Muscle layer of colon (tissue), 2 donors: ENCODE results near the gene PAK1IP1.
A peak's percentile ranks its signal among the peaks of the same experiment; 100 is the strongest.
"Not testable (repeated sequence)": the region's sequence is repeated elsewhere in the genome, so short reads cannot be mapped to it uniquely, and the experiment has no call there.

ENCODE experiments used
- H3K27ac ChIP-seq: one replicate; pipeline ENCODE4 v1.7.0; 2013; ENCODE audit warnings: low read depth, mild to moderate bottlenecking, low read length, moderate library complexity
- H3K27me3 ChIP-seq, 2 donors: one replicate each; pipeline ENCODE4 v1.7.0; 2013; ENCODE audit warnings: low read length in 2 of 2, mild to moderate bottlenecking in 2 of 2; ENCODE audit not compliant: insufficient read depth in 2 of 2, control insufficient read depth in 1 of 2
- H3K36me3 ChIP-seq: one replicate; pipeline ENCODE4 v1.7.0; 2013; ENCODE audit warnings: mild to moderate bottlenecking, low read length; ENCODE audit not compliant: insufficient read depth
- H3K4me1 ChIP-seq: one replicate; pipeline ENCODE4 v1.7.0; 2013; ENCODE audit warnings: mild to moderate bottlenecking, low read length; ENCODE audit not compliant: insufficient read depth
- H3K4me3 ChIP-seq, 2 donors: one replicate each; pipeline ENCODE4 v1.7.0; 2013; ENCODE audit warnings: low read length in 2 of 2, low read depth in 1 of 2, mild to moderate bottlenecking in 1 of 2, moderate library complexity in 1 of 2
- H3K9ac ChIP-seq: one replicate; pipeline ENCODE4 v1.7.0; 2013; ENCODE audit warnings: low read length
- H3K9me3 ChIP-seq: one replicate; pipeline ENCODE4 v1.7.0; 2013; ENCODE audit warnings: mild to moderate bottlenecking, low read length
- donor health status: abdominal sarcoma.
- donor health status: Adenocarcinoma of cecum.

PAK1IP1 gene

GRCh38 chr6:10713962-10714361 lies 19.2 kb downstream of the PAK1IP1 start:
- no peak overlapping the region for H3K27ac ChIP-seq
- no peaks in the 10 kb centered on the region for H3K27me3 ChIP-seq
- no peaks in the 10 kb centered on the region for H3K4me1 ChIP-seq
- no peak overlapping the region for H3K9ac ChIP-seq
- no peak overlapping the region for H3K4me3 ChIP-seq
- H3K9me3 ChIP-seq, result no peaks in the 10 kb centered on the region
- H3K36me3 ChIP-seq, result peaks cover 10% of the 10 kb centered on the region

GRCh38 chr6:10719296-10719963 lies 24.7 kb downstream of the PAK1IP1 start:
- H3K36me3 ChIP-seq, result no peaks in the 10 kb centered on the region
- no peaks in the 10 kb centered on the region for H3K9me3 ChIP-seq
- H3K4me3 ChIP-seq, result peak overlapping the region in 1 of 2 donors; percentile 45
- H3K9ac ChIP-seq, result no peak overlapping the region
- H3K27me3 ChIP-seq, result no peaks in the 10 kb centered on the region
- H3K4me1 ChIP-seq, result peaks cover 18% of the 10 kb centered on the region
- no peak overlapping the region for H3K27ac ChIP-seq

DNA sequence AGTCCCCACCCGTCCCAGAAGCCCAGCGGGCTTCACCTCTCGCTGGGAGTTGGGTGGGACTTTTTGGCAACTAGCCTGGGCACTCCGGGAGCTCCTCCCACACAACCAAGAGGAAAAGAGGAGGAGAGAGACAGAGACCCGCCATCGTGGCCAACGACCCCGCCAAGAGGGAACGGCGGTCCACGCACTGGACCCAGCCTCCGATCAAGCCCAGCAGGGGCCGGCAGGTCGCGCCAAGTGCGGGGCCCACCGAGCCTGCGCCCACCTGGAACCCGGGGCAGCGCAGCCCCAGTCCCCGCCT lies 25.1 kb downstream of the PAK1IP1 start:
- H3K4me1 ChIP-seq, result peaks cover 23% of the 10 kb centered on the region
- H3K9ac ChIP-seq, result no peak overlapping the region
- H3K36me3 ChIP-seq, result no peaks in the 10 kb centered on the region
- H3K27me3 ChIP-seq, result no peaks in the 10 kb centered on the region
- peak overlapping the region; percentile 45 to 49 for H3K4me3 ChIP-seq
- H3K27ac ChIP-seq, result peak overlapping the region; percentile 71
- H3K9me3 ChIP-seq, result no peaks in the 10 kb centered on the region

DNA sequence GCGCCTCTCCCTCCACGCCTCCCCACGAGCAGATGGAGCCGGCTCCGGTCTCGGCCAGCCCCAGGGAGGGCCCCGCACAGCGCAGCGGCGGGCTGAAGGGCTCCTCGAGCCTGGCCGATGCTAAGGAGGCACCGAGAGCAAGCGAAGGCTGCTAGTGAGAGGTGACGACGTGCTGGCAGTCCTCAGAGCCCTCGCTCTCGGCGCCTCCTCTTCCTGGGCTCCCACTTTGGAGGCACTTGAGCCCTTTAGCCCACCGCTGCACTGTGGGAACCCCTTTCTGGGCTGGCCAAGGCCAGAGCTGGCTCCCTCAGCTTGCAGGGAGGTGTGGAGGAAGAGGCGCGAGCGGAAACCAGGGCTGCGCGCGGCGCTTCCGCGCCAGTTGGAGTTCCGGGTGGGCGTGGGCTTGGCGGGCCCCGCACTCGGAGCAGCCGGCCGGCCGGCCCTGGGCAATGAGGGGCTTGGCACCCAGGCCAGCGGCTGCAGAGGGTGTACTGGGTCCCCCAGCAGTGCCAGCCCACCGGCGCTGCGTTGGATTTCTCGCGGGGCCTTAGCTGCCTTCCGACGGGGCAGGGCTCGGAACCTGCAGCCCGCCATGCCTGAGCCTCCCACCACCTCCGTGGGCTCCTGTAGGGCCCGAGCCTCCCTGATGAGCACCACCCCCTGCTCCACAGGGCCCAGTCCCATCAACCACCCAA lies 25.6 kb downstream of the PAK1IP1 start:
- H3K27me3 ChIP-seq, result no peaks in the 10 kb centered on the region
- H3K9me3 ChIP-seq, result no peaks in the 10 kb centered on the region
- H3K36me3 ChIP-seq, result no peaks in the 10 kb centered on the region
- peak overlapping the region; percentile 71 for H3K27ac ChIP-seq
- peak overlapping the region; percentile 45 to 49 for H3K4me3 ChIP-seq
- H3K4me1 ChIP-seq, result peaks cover 28% of the 10 kb centered on the region
- no peak overlapping the region for H3K9ac ChIP-seq

DNA sequence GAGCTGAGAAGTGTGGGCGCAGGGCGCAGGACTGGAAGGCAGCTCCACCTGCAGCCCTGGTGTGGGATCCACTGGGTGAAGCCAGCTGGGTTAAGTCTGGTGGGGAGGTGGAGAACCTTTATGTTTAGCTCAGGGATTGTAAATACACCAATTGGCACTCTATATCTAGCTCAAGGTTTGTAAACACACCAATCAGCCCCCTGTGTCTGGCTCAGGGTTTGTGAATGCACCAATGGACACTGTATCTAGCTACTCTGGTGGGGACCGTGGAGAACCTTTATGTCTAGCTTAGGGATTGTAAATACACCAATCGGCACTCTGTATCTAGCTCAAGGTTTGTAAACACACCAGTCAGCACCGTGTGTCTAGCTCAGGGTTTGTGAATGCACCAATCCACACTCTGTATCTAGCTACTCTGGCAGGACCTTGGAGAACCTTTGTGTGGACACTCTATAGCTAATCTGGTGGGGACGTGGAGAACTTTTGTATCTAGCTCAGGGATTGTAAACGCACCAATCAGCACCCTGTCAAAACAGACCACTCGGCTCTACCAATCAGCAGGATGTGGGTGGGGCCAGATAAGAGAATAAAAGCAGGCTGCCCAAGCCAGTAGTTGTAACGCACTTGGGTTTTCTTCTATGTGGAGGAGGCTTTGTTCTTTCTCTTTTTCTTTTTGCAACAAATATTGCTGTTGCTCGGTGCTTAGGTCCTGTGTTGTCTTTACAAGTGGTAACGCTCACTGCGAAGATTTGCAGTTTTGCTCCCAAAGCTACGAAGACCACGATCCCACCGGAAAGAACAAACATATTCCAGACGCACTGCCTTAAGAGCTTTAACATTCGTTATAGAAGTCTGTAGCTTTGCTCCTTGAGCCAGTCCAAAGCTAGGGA lies 26.4 kb downstream of the PAK1IP1 start:
- not testable (repeated sequence) for H3K27me3 ChIP-seq, H3K9me3 ChIP-seq, H3K36me3 ChIP-seq, H3K9ac ChIP-seq
- Histone ChIP-seq H3K4me3 (peak overlapping the region; percentile 45 to 49), H3K4me1 (peaks cover 31% of the 10 kb centered on the region), H3K27ac (peak overlapping the region; percentile 71)

DNA sequence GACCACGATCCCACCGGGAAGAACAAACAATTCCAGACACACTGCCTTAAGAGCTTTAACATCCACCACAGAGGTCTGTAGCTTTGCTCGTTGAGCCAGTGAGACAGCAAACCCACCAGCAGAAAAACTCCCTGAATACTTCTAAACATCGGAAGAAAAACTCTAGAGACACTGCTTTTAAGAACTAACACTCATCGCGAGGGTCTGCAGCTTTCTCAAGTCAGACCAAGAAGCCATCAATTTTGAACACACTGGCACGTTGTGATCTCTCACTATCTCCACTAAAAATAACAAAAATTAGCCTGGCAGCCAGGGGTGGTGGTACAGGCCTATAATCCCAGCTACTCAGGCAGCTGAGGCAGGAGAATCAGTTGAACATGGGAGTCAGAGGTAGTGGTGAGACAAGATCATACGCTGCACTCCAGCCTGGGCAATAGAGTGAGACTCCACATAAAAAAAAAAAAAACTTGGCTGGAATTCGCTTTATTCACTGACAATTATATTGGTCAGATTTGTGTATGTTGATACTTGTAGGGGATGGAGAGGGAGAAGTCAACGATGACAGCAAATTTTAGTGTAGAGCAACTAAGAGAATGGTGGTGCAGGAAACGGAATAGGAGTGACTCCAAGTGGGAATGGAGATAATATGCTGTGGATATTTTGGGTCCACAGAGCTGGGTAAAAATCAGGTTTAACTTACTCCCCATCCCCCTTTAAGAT lies 27.2 kb downstream of the PAK1IP1 start:
- Histone ChIP-seq H3K27ac (peak overlapping the region; percentile 92), H3K36me3 (peaks cover 10% of the 10 kb centered on the region), H3K4me1 (peaks cover 31% of the 10 kb centered on the region), H3K9ac (peak overlapping the region; percentile 73), H3K9me3 (no peaks in the 10 kb centered on the region), H3K4me3 (peak overlapping the region; percentile 77 to 93), H3K27me3 (no peaks in the 10 kb centered on the region)

GRCh38 chr6:10722570-10722819 lies 27.7 kb downstream of the PAK1IP1 start:
- peak overlapping the region; percentile 73 for H3K9ac ChIP-seq
- no peaks in the 10 kb centered on the region for H3K9me3 ChIP-seq
- H3K4me3 ChIP-seq, result peak overlapping the region; percentile 77 to 93
- no peaks in the 10 kb centered on the region for H3K27me3 ChIP-seq
- peak overlapping the region; percentile 92 for H3K27ac ChIP-seq
- H3K4me1 ChIP-seq, result peaks cover 31% of the 10 kb centered on the region
- H3K36me3 ChIP-seq, result peaks cover 10% of the 10 kb centered on the region

DNA sequence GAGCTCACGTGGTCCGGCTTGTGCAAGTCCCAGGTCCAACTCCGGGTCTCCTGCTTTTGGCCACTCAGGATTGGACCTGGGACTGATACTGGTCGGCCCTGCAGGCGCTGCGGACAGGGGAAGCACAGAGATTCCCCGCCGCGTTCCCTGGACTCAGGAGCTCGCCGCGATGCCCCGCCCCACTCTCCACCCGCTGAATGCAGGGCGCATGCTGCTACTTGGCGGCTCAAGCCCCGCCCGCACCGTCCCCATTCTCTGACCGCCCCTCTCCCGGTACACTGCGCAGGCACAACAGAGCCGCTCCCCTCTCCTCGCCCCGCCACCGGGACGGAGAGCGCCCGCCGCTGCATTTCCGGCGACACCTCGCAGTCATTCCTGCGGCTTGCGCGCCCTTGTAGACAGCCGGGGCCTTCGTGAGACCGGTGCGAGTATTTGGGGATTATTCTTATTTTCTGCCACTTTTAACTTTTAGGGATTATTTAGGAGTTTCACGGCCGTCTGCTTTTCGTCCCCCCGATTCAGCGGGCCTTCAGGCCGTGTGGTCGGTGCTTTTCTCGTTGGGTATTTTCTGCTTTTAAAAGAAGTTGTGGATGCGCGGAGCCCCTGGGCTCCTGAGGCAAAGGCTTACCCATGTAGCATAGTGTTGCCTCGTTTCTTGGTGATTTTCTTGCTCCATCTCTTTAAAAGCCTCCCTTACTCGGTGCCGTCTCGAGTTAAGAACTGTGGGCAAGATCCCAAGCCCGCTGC lies 28.2 kb downstream of the PAK1IP1 start, which contains the start of gene TMEM14C:
Gene TMEM14C, plus strand, starts transcription at position 251 of the 747 bp plus-strand sequence. CDS start 1,544 bp downstream, outside the sequence.
- peaks cover 31% of the 10 kb centered on the region for H3K4me1 ChIP-seq
- peak within 1 kb of the TSS; percentile 73 for H3K9ac ChIP-seq
- H3K27me3 ChIP-seq, result no peaks in the 10 kb centered on the region
- H3K4me3 ChIP-seq, result peak within 1 kb of the TSS; percentile 77 to 93
- H3K27ac ChIP-seq, result peak within 1 kb of the TSS; percentile 92
- H3K36me3 ChIP-seq, result peaks cover 13% of the 10 kb centered on the region
- no peaks in the 10 kb centered on the region for H3K9me3 ChIP-seq

- Histone ChIP-seq H3K9ac (peak overlapping the region; percentile 60), H3K4me1 (peaks cover 31% of the 10 kb centered on the region), H3K9me3 (no peaks in the 10 kb centered on the region), H3K27ac (peak overlapping the region; percentile 92), H3K4me3 (peak overlapping the region; percentile 77 to 93), H3K36me3 (peaks cover 16% of the 10 kb centered on the region), H3K27me3 (no peaks in the 10 kb centered on the region)
These were observed 28.8 kb downstream of the PAK1IP1 start for GRCh38 chr6:10723567-10723881.

DNA sequence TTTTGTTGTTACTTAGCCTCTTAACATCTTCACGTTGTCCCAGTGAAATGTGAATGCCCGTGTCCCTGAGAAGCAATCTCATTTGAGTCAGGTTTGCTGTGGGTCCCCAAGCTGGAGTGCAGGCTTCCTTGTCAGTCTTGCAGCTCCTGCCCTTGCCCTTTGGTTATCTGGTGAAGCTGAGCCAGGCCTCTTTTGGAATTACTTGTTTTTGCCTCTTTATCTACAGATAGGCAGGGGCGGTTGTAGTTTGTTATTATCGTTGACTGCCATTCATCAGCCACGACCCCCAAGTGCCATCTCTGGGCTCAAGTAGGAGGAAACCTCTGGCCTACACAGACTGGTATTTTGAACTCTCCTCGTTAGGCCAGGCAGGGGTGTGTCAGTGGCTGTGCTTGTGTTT lies 30.3 kb downstream of the PAK1IP1 start:
- no peaks in the 10 kb centered on the region for H3K9me3 ChIP-seq
- no peak overlapping the region for H3K4me3 ChIP-seq
- H3K27me3 ChIP-seq, result no peaks in the 10 kb centered on the region
- peaks cover 31% of the 10 kb centered on the region for H3K4me1 ChIP-seq
- H3K27ac ChIP-seq, result no peak overlapping the region
- H3K36me3 ChIP-seq, result peaks cover 27% of the 10 kb centered on the region
- H3K9ac ChIP-seq, result no peak overlapping the region
